Lower lobe of right lung (tissue), 2 donors: ENCODE data around the gene CAP2. TPM values are rescaled to one million over a fixed set of nuclear protein-coding genes. Genes with fewer than 3 reads are reported as not detected.

Experiments
- ATAC-seq, 2 donors: fragments of 200-7000 bp; cut with Tn5 transposase; one replicate each; pipeline ENCODE4 v1.9.1; 2020 to 2022; ENCODE audit warnings: mild to moderate bottlenecking in 2 of 2, moderate library complexity in 2 of 2
- DNase-seq: peaks from one replicate; pipeline ENCODE4 v3.0.0-alpha.2; 2020
- H3K27ac ChIP-seq: fragments of 200-600 bp; one replicate; pipeline ENCODE4 v1.8.0; 2022
- H3K27me3 ChIP-seq: fragments of 200-600 bp; one replicate; pipeline ENCODE4 v1.8.0; 2022; ENCODE audit warnings: low read depth
- H3K36me3 ChIP-seq: fragments of 200-600 bp; one replicate; pipeline ENCODE4 v1.8.0; 2022; ENCODE audit warnings: mild to moderate bottlenecking
- H3K4me1 ChIP-seq: fragments of 200-600 bp; one replicate; pipeline ENCODE4 v1.8.0; 2022
- H3K4me3 ChIP-seq: fragments of 200-600 bp; one replicate; pipeline ENCODE4 v1.8.0; 2022; ENCODE audit warnings: mild to moderate bottlenecking
- H3K9me3 ChIP-seq: fragments of 200-600 bp; one replicate; pipeline ENCODE4 v1.8.0; 2022
- CTCF ChIP-seq: fragments of 200-600 bp; IDR thresholded peaks from one replicate; pipeline ENCODE4 v1.8.0; 2022; ENCODE audit warnings: antibody characterized with exemption, mild to moderate bottlenecking
- intact Hi-C: fragments of 100-400 bp; cut with DNase I; formaldehyde crosslinking; loops from one replicate; pipeline ENCODE4 v1.11.0; 2022
- total RNA-seq: library from RNA; stranded (reverse); fragmentation: NEBNext Ultra II Directional; extraction: Animal tissue kit (Norgen Biotek cat#: 25700); gene quantifications from one replicate; pipeline ENCODE4 v1.2.1, GENCODE V29; 2021
- donor health status: DM: no; HTN: yes; CAD: no; lungs with severe emphysema.

The CAP2 gene
- total RNA-seq, 1 donor from 2014 or later: 4.7 TPM

- Histone ChIP-seq H3K4me3 (no peak overlapping the region), H3K9me3 (no peaks in the 10 kb centered on the region), H3K27ac (no peak overlapping the region), H3K4me1 (peaks cover under 1% of the 10 kb centered on the region), H3K36me3 (no peaks in the 10 kb centered on the region), H3K27me3 (no peaks in the 10 kb centered on the region)
- ATAC-seq (no peak), DNase-seq (no peak)
- no peak for TF ChIP-seq CTCF
- intact Hi-C loops: loop anchor here (10.0 kb wide), 1 partner anchor 109 kb away; no protein-coding TSS in a partner anchor
Measured at GRCh38 chr6:17475606-17476244, 82.3 kb downstream of the CAP2 start.

DNA sequence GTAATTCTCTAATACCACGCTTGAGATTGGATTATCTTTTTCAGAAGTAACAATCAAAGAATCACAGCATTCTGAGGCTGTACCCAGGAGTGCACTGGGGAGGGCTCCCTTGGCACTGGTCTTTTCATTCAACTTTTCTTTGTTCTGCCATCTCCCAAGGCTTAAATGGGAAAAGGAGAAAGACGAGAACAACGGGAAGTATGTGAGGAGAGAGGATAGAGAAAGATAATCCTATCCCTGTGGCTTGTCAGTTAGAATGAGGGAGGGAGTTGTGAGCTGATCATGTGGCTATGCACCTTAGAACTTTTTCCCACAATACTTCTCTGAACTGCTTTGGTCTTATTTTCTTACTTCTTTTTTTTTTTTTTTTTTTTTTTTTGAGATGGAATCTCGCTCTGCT, 83.1 kb downstream of the CAP2 start:
- H3K4me3 ChIP-seq: no peak overlapping the region
- no peaks in the 10 kb centered on the region for H3K36me3 ChIP-seq
- no peaks in the 10 kb centered on the region for H3K9me3 ChIP-seq
- no peak for TF ChIP-seq CTCF
- DNase-seq (no peak), ATAC-seq (no peak)
- H3K27ac ChIP-seq: no peak overlapping the region
- intact Hi-C loops: loop anchor here (10.0 kb wide), 1 partner anchor 108 kb away; no protein-coding TSS in a partner anchor
- no peaks in the 10 kb centered on the region for H3K4me1 ChIP-seq
- no peaks in the 10 kb centered on the region for H3K27me3 ChIP-seq

GRCh38 chr6:17477356-17477755, 84.0 kb downstream of the CAP2 start:
- H3K9me3 ChIP-seq: no peaks in the 10 kb centered on the region
- H3K4me1 ChIP-seq: no peaks in the 10 kb centered on the region
- intact Hi-C loops: loop anchor here (10.0 kb wide), 1 partner anchor 107 kb away; no protein-coding TSS in a partner anchor
- no peaks in the 10 kb centered on the region for H3K27me3 ChIP-seq
- DNase-seq (no peak), ATAC-seq (no peak)
- no peak overlapping the region for H3K27ac ChIP-seq
- H3K4me3 ChIP-seq: no peak overlapping the region
- TF ChIP-seq CTCF: no peak
- no peaks in the 10 kb centered on the region for H3K36me3 ChIP-seq

GRCh38 chr6:17478223-17478907, 85.0 kb downstream of the CAP2 start:
- DNase-seq (no peak), ATAC-seq (no peak)
- Histone ChIP-seq H3K27me3 (no peaks in the 10 kb centered on the region), H3K27ac (no peak overlapping the region), H3K4me3 (no peak overlapping the region), H3K36me3 (no peaks in the 10 kb centered on the region), H3K4me1 (no peaks in the 10 kb centered on the region), H3K9me3 (no peaks in the 10 kb centered on the region)
- no peak for TF ChIP-seq CTCF
- intact Hi-C loops: loop anchor here (10.0 kb wide), 1 partner anchor 106 kb away; no protein-coding TSS in a partner anchor

- no peak for ATAC-seq
- no peaks in the 10 kb centered on the region for H3K4me1 ChIP-seq
- H3K9me3 ChIP-seq: no peaks in the 10 kb centered on the region
- H3K36me3 ChIP-seq: no peaks in the 10 kb centered on the region
- no peak overlapping the region for H3K4me3 ChIP-seq
- H3K27ac ChIP-seq: no peak overlapping the region
- no peak for TF ChIP-seq CTCF
- H3K27me3 ChIP-seq: no peaks in the 10 kb centered on the region
- no peak for DNase-seq
- intact Hi-C loops: loop anchor here (10.0 kb wide), 1 partner anchor 106 kb away; no protein-coding TSS in a partner anchor
Measured at GRCh38 chr6:17478946-17479345, 85.6 kb downstream of the CAP2 start.
